Neural progenitor cell (in vitro differentiated cells): ENCODE data around the gene HS3ST5.

ENCODE experiments used
- CTCF ChIP-seq: fragments of 200-600 bp; sonication (generic); IDR thresholded peaks from 2 replicates; pipeline ENCODE4 v1.5.1; 2017; ENCODE audit warnings: antibody characterized with exemption, mild to moderate bottlenecking
- EZH2 ChIP-seq: fragments of 200-600 bp; sonication (generic); IDR thresholded peaks from 2 replicates; pipeline ENCODE4 v1.6.1; 2017; ENCODE audit warnings: antibody characterized with exemption, mild to moderate bottlenecking, moderate library complexity

- TF ChIP-seq CTCF (no peak), EZH2 (no peak)
Measured at GRCh38 chr6:114297135-114297534, 45.7 kb downstream of the HS3ST5 start.
